GM21390 (cell line): Measurements from ENCODE around the gene VAV3.
"Not testable (repeated sequence)": the region's sequence is repeated elsewhere in the genome, so short reads cannot be mapped to it uniquely, and the experiment has no call there.

Experiments
- ATAC-seq: cut with Tn5 transposase; IDR thresholded peaks from one replicate; pipeline ENCODE4 v1.9.1; 2021; ENCODE audit not compliant: unreplicated experiment

VAV3 gene

GRCh38 chr1:107895403-107896191 is 69.4 kb downstream of the VAV3 start:
- no peak for ATAC-seq

GRCh38 chr1:107894605-107895004 is 70.4 kb downstream of the VAV3 start:
- no peak for ATAC-seq

- ATAC-seq, result not testable (repeated sequence)
Observed at GRCh38 chr1:107893350-107893749, 71.6 kb downstream of the VAV3 start.

- ATAC-seq, result no peak
Observed at GRCh38 chr1:107889524-107889923, 75.5 kb downstream of the VAV3 start.

- ATAC-seq, result no peak
Observed at GRCh38 chr1:107883562-107883961, 81.4 kb downstream of the VAV3 start.

GRCh38 chr1:107879927-107880326 is 85.1 kb downstream of the VAV3 start:
- no peak for ATAC-seq

- no peak for ATAC-seq
Observed at GRCh38 chr1:107879346-107879745, 85.6 kb downstream of the VAV3 start.

- no peak for ATAC-seq
Observed at GRCh38 chr1:107877745-107878144, 87.2 kb downstream of the VAV3 start.

GRCh38 chr1:107877092-107877491 is 87.9 kb downstream of the VAV3 start:
- no peak for ATAC-seq

- ATAC-seq, result no peak
Observed at GRCh38 chr1:107875689-107876088, 89.3 kb downstream of the VAV3 start.

- ATAC-seq, result no peak
Observed at GRCh38 chr1:107874221-107874620, 90.8 kb downstream of the VAV3 start.

- no peak for ATAC-seq
Observed at GRCh38 chr1:107871687-107872395, 93.1 kb downstream of the VAV3 start.

- ATAC-seq, result no peak
Observed at GRCh38 chr1:107871259-107871658, 93.7 kb downstream of the VAV3 start.

GRCh38 chr1:107870696-107871095 is 94.3 kb downstream of the VAV3 start:
- ATAC-seq, result no peak

- no peak for ATAC-seq
Observed at GRCh38 chr1:107867897-107868296, 97.1 kb downstream of the VAV3 start.

- ATAC-seq, result no peak
Observed at GRCh38 chr1:107867422-107867821, 97.6 kb downstream of the VAV3 start.

GRCh38 chr1:107866870-107867269 is 98.1 kb downstream of the VAV3 start:
- ATAC-seq, result no peak

- no peak for ATAC-seq
Observed at GRCh38 chr1:107865627-107866026, 99.4 kb downstream of the VAV3 start.

GRCh38 chr1:107863342-107863741 is 101.6 kb downstream of the VAV3 start:
- no peak for ATAC-seq

GRCh38 chr1:107862064-107862463 is 102.9 kb downstream of the VAV3 start:
- no peak for ATAC-seq

- ATAC-seq, result no peak
Observed at GRCh38 chr1:107858323-107858722, 106.7 kb downstream of the VAV3 start.

GRCh38 chr1:107851418-107851817 is 113.6 kb downstream of the VAV3 start:
- ATAC-seq, result no peak
